ENCODE measurements around the gene SIRT7.

SIRT7 gene

GRCh38 chr17:81917565-81918332 is at the start of gene SIRT7:
TSS of gene SIRT7 (minus strand) at chr17:81918176. CDS start at chr17:81918131, 45 bp downstream.
- TF ChIP-seq CTCF (conservative IDR thresholded peaks at IDR 0.05; ENCODE audit: low read depth, low read length), result no peak
- peak within 1 kb of the TSS; percentile 68 for H3K4me3 ChIP-seq (ENCODE audit: low read depth, low read length)
- DNase-seq (ENCODE audit: low read depth), result peak; percentile 74

GRCh38 chr17:81967244-81967532 is 49.2 kb upstream of the SIRT7 start:
- no peak for TF ChIP-seq CTCF (conservative IDR thresholded peaks at IDR 0.05; ENCODE audit: low read depth, low read length)
- no peak for DNase-seq (ENCODE audit: low read depth)
- H3K4me3 ChIP-seq (ENCODE audit: low read depth, low read length), result no peak overlapping the region

- TF ChIP-seq CTCF (conservative IDR thresholded peaks at IDR 0.05; ENCODE audit: low read depth, low read length), result no peak
- H3K4me3 ChIP-seq (ENCODE audit: low read depth, low read length), result no peak overlapping the region
- peak; percentile 26 for DNase-seq (ENCODE audit: low read depth)
Observed at GRCh38 chr17:81966343-81967243, 48.6 kb upstream of the SIRT7 start.

GRCh38 chr17:81964081-81964849 is 46.3 kb upstream of the SIRT7 start:
- no peak overlapping the region for H3K4me3 ChIP-seq (ENCODE audit: low read depth, low read length)
- TF ChIP-seq CTCF (conservative IDR thresholded peaks at IDR 0.05; ENCODE audit: low read depth, low read length), result no peak
- DNase-seq (ENCODE audit: low read depth), result no peak

- no peak for DNase-seq (ENCODE audit: low read depth)
- no peak for TF ChIP-seq CTCF (conservative IDR thresholded peaks at IDR 0.05; ENCODE audit: low read depth, low read length)
- H3K4me3 ChIP-seq (ENCODE audit: low read depth, low read length), result no peak overlapping the region
Observed at GRCh38 chr17:81962499-81963441, 44.8 kb upstream of the SIRT7 start.

All from choroid plexus epithelial cell (primary cell).